Transverse colon (tissue), 4 donors: Measurements from ENCODE around the gene S1PR1.

Source experiments
- EP300 ChIP-seq: sonication (generic); formaldehyde crosslinking; IDR thresholded peaks from one replicate; pipeline ENCODE4 v1.6.1; 2017; ENCODE audit warnings: antibody characterized with exemption, low read depth
- POLR2AphosphoS5 ChIP-seq, 3 donors: sonication (generic); formaldehyde crosslinking; IDR thresholded peaks; one replicate each; pipeline ENCODE4 v1.6.1; 2016; ENCODE audit warnings: antibody characterized with exemption in 3 of 3
- TF ChIP-seq, protein P1 (sequence below), 5 experiments: fragments of 200-600 bp in 3 of 5; fragments of 450-650 bp in 2 of 5; sonication (generic) in 3 of 5; IDR thresholded peaks; 1 replicate in 2 of 5; 2 replicates in 3 of 5; pipeline ENCODE4 v1.5.1; 2016 to 2017; ENCODE audit warnings: antibody characterized with exemption in 5 of 5, inconsistent platforms in 3 of 5, mild to moderate bottlenecking in 2 of 5, moderate library complexity in 1 of 5

DNA sequence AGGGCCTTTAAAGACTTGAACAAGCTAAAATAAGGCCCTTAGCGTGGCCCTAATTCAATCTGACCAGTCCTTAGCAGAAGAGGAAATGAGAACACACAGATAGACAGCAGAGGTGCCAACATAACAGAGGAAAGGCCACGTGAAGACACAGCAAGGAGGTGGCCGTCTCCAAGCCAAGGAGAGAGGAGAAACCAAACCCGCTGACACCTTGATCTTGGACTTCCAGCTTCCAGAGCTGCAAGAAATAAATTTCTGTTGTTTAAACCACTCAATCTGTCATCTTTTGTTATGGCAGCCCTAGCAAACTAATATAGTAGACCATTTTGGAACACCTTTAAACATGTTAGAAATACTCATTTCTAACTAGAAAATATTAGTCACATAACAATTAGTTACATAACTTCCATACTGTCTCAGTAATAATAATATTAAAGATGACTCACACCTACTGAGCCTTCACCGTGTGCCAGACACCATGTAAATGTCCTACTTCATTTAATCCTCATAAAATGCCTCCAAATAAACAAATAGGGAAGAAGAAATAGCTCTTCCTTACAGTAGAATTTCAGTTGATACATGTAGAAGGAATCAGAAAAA is 47.9 kb downstream of the S1PR1 start:
- TF ChIP-seq, protein P1, sequence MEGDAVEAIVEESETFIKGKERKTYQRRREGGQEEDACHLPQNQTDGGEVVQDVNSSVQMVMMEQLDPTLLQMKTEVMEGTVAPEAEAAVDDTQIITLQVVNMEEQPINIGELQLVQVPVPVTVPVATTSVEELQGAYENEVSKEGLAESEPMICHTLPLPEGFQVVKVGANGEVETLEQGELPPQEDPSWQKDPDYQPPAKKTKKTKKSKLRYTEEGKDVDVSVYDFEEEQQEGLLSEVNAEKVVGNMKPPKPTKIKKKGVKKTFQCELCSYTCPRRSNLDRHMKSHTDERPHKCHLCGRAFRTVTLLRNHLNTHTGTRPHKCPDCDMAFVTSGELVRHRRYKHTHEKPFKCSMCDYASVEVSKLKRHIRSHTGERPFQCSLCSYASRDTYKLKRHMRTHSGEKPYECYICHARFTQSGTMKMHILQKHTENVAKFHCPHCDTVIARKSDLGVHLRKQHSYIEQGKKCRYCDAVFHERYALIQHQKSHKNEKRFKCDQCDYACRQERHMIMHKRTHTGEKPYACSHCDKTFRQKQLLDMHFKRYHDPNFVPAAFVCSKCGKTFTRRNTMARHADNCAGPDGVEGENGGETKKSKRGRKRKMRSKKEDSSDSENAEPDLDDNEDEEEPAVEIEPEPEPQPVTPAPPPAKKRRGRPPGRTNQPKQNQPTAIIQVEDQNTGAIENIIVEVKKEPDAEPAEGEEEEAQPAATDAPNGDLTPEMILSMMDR (IDR thresholded peaks at IDR 0.05) = no peak
- no peak for TF ChIP-seq POLR2AphosphoS5 (IDR thresholded peaks at IDR 0.05)
- TF ChIP-seq EP300 = no peak
